Right ventricle myocardium inferior (tissue), 1 donor: ENCODE measurements around the gene PAFAH1B1. TPM values are rescaled to one million over a fixed set of nuclear protein-coding genes. Genes with fewer than 3 reads are reported as not detected.
A peak's percentile ranks its signal among the peaks of the same experiment; 100 is the strongest.

Experiments
- ATAC-seq: fragments of 200-7000 bp; cut with Tn5 transposase; one replicate; pipeline ENCODE4 v1.9.1; 2020; ENCODE audit warnings: mild to moderate bottlenecking, moderate library complexity
- DNase-seq: peaks from one replicate; pipeline ENCODE4 v3.0.0; 2021; ENCODE audit errors: missing footprints
- intact Hi-C: fragments of 100-400 bp; cut with DNase I; formaldehyde crosslinking; loops from one replicate; pipeline ENCODE4 v1.11.0; 2022
- total RNA-seq: library from RNA; stranded (reverse); fragmentation: NEBNext Ultra II Directional; extraction: Animal tissue kit (Norgen Biotek cat#: 25700); gene quantifications from one replicate; pipeline ENCODE4 v1.2.1, GENCODE V29; 2021
- donor health status: DM: no; HTN: yes; CAD: no; lungs with severe emphysema.

Gene PAFAH1B1
- total RNA-seq, 1 donor from 2014 or later = 115 TPM

GRCh38 chr17:2705888-2706795, 112.7 kb downstream of the PAFAH1B1 start:
- intact Hi-C loops = loop anchor here (2.0 to 5.0 kb wide), 2 partner anchors 19 to 289 kb away; no protein-coding TSS in a partner anchor
- ATAC-seq = no peak
- peak; percentile 26 for DNase-seq

GRCh38 chr17:2706911-2707510, 113.6 kb downstream of the PAFAH1B1 start:
- DNase-seq = peak; percentile 43
- no peak for ATAC-seq
- intact Hi-C loops = loop anchor here (2.0 to 5.0 kb wide), 2 partner anchors 20 to 290 kb away; no protein-coding TSS in a partner anchor

GRCh38 chr17:2707721-2708584, 114.5 kb downstream of the PAFAH1B1 start:
- DNase-seq (peak; percentile 87), ATAC-seq (peak; percentile 59)
- intact Hi-C loops = loop anchor here (1.0 to 5.0 kb wide), 3 partner anchors 21 to 291 kb away; no protein-coding TSS in a partner anchor

GRCh38 chr17:2708585-2709182, 115.2 kb downstream of the PAFAH1B1 start:
- DNase-seq (no peak), ATAC-seq (no peak)
- intact Hi-C loops = loop anchor here (1.0 to 5.0 kb wide), 2 partner anchors 110 to 291 kb away; no protein-coding TSS in a partner anchor

GRCh38 chr17:2709183-2709661, 115.8 kb downstream of the PAFAH1B1 start:
- intact Hi-C loops = loop anchor here (5.0 kb wide), 1 partner anchor 292 kb away; no protein-coding TSS in a partner anchor
- ATAC-seq = no peak
- DNase-seq = no peak

- intact Hi-C loops = loop anchor here (5.0 kb wide), 1 partner anchor 308 kb away; the partner anchor contains the start of gene MNT
- ATAC-seq (no peak), DNase-seq (no peak)
Measured at GRCh38 chr17:2710071-2710802, 116.8 kb downstream of the PAFAH1B1 start.

- intact Hi-C loops = loop anchor here (5.0 kb wide), 1 partner anchor 309 kb away; the partner anchor contains the start of gene MNT
- ATAC-seq = no peak
- peak; percentile 59 for DNase-seq
Measured at GRCh38 chr17:2710803-2711607, 117.6 kb downstream of the PAFAH1B1 start.

DNA sequence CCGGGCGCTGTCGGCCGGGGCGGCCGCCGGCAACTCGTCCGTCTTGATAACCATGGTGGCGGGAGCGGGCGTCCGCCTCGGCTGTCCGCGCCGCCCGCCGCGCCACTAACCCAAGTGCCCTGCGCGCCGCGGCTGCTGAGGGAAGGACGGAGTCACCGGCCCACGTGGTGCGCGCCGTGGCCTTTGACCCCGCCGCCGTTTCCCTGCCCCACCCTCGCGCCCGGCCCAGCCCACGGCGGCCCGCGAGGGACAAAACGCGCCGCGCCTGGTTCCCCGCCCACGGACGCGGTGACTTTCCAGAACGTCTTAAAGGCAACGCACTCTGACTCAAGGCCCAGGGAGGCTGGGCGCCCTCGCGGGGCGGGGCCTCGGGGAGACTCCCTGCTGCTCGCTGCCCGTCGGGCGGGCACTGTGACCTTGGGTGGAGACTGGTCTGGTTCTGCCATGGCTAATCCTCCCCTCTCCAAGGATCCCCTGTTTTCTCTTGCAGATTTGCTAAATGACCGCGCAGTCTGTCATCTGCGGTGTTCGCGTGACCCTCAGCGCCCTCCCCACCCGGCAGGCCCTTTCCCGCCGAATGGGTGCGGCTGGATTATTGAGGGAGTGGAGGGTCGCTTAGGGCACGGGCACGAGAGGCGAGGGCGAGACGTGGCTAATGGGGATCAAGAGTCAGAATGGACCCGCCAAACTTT, 118.3 kb downstream of the PAFAH1B1 start, which contains the start of gene CLUH:
TSS of gene CLUH (minus strand) at position 157 of the 692 bp plus-strand sequence. CDS start at position 54, 103 bp downstream.
- ATAC-seq = peak; percentile 89
- intact Hi-C loops = loop anchor here (5.0 kb wide), 1 partner anchor 309 kb away; the partner anchor contains the start of gene MNT
- peak; percentile 99 for DNase-seq

DNA sequence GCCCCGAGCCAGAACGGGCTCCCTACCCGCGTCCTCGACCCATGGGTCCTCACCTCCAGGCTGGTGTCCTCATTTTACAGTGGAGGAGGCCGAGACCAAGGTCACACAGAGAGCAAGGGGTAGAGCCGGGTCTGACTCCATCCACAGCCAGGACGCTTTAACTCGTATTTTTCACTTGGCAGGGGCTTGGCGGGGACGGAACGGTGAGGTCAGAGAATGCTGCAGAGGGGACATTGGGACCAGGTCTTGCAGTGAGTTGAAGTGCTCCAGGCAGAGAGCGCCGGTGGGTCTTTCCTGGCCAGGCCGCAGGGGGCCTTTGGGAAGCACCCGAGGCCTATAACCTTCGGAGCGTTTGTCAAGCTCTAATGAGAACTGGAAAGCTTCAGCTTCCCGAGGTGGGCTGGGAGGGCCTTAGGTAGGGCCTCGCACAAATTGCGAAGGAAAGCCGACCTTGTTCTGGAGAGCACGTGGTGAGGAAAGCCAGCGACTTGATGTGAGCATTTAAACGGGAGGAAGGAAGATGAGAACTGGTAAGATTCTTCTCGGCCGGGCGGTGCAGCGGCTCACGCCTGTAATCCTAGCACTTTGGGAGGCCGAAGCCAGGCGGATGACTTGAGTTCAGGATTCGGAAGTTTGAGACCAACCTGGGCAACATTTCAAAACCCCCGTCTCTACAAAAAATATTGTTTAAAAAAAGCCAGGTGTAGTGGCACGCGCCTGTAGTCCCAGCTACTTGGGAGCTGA, 119.0 kb downstream of the PAFAH1B1 start:
- peak; percentile 0 for ATAC-seq
- intact Hi-C loops = loop anchor here (5.0 kb wide), 1 partner anchor 310 kb away; the partner anchor contains the start of gene MNT
- no peak for DNase-seq

- intact Hi-C loops = loop anchor here (5.0 kb wide), 1 partner anchor 312 kb away; the partner anchor contains the start of gene MNT
- ATAC-seq (no peak), DNase-seq (no peak)
Measured at GRCh38 chr17:2713881-2714280, 120.4 kb downstream of the PAFAH1B1 start.

- DNase-seq (no peak), ATAC-seq (no peak)
- intact Hi-C loops = no loop called here
Measured at GRCh38 chr17:2716649-2717048, 123.2 kb downstream of the PAFAH1B1 start.

- DNase-seq (peak; percentile 45), ATAC-seq (no peak)
- intact Hi-C loops = no loop called here
Measured at GRCh38 chr17:2718150-2718938, 124.9 kb downstream of the PAFAH1B1 start.

DNA sequence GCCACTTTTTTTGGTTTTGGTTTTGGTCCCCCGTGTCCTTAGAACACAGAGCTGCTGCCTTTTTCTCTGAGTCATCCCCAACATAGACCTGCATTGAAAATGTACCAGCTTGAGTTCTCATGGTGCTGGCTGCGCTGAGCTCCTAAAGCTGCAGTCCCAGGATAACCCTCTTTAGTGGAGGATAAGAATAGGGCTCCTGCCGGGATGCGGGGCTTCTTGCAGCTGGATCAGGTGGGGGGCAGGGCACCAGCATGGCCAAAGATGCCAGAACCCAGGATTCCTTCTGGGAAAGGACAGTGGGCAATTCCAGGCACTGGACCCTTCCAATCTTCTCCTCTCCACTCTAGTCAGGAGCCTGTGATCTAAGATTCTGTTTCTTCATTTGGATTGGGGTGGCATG, 126.4 kb downstream of the PAFAH1B1 start:
- ATAC-seq (no peak), DNase-seq (peak; percentile 40)
- intact Hi-C loops = no loop called here

DNA sequence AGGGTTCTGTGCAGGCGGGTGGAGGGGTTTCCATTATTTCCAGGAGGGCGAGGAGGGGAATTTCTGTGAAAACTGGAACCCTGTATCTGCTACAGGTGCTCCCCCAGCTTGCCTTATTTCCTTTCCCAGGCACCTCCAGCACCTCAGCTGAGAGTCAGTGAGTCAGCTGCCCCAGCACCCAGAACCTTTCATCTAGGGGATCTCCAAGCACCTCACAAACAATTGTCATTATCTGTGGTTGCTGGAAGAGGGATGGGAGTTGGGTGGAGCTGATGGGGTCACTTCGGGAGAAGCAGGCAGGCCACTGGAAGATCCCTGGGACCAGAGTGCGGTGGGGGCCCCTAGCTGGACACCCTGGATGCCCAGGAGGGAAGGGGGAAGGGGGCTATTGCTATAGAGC, 128.1 kb downstream of the PAFAH1B1 start:
- no peak for ATAC-seq
- DNase-seq = no peak
- intact Hi-C loops = no loop called here
